H1 (cell line): Measurements from ENCODE around the gene TSC22D1. TPM values are rescaled to one million over a fixed set of nuclear protein-coding genes. Genes with fewer than 3 reads are reported as not detected.

Experiments
- CTCF ChIA-PET: fragments of 300-600 bp; sonication (Branson Sonifier 250); formaldehyde crosslinking; loops from one replicate; lab custom pipeline; 2021; ENCODE audit not compliant: partially characterized antibody; lab: Charles Lee
- POLR2A ChIA-PET: fragments of 300-600 bp; sonication (Branson Sonifier 250); formaldehyde crosslinking; loops from one replicate; lab custom pipeline; 2021; ENCODE audit warnings: inconsistent platforms; ENCODE audit not compliant: partially characterized antibody; lab: Charles Lee
- DNase-seq, 2 experiments: peaks; one replicate each; pipeline versions ENCODE4 v3.0.0 to v3.0.0-alpha.2; 2010 to 2022; ENCODE audit warnings: low spot score in 2 of 2, low read depth in 1 of 2, mixed read lengths in 1 of 2
- FAIRE-seq: peaks from 2 replicates; lab custom pipeline; 2011; peaks lifted over from hg19 to GRCh38; lab: Jason Lieb, UNC
- H2AFZ ChIP-seq: 2 replicates; pipeline ENCODE4 v1.8.1; 2012; ENCODE audit warnings: low read length, inconsistent platforms
- H2AK5ac ChIP-seq: 2 replicates; pipeline ENCODE4 v1.6.1; 2013; ENCODE audit warnings: low read depth, low read length
- H2BK120ac ChIP-seq: replicated peaks from 2 replicates; pipeline ENCODE3; 2013; ENCODE audit warnings: low read depth, low read length, inconsistent platforms
- H2BK12ac ChIP-seq: 2 replicates; pipeline ENCODE4 v1.6.1; 2013; ENCODE audit warnings: low read depth, low read length
- H2BK15ac ChIP-seq: 2 replicates; pipeline ENCODE4 v1.6.1; 2013; ENCODE audit warnings: low read length
- H2BK20ac ChIP-seq: 2 replicates; pipeline ENCODE4 v1.6.1; 2013; ENCODE audit warnings: low read length
- H2BK5ac ChIP-seq: 2 replicates; pipeline ENCODE4 v1.6.1; 2013; ENCODE audit warnings: low read depth, low read length
- H3K14ac ChIP-seq: 2 replicates; pipeline ENCODE4 v1.6.1; 2013; ENCODE audit warnings: inconsistent platforms; ENCODE audit not compliant: insufficient read length
- H3K18ac ChIP-seq: 2 replicates; pipeline ENCODE4 v1.6.1; 2013; ENCODE audit warnings: low read length; ENCODE audit errors: extremely low read depth
- H3K23ac ChIP-seq: 2 replicates; pipeline ENCODE4 v1.6.1; 2013; ENCODE audit warnings: inconsistent platforms; ENCODE audit not compliant: insufficient read length
- H3K23me2 ChIP-seq: 2 replicates; pipeline ENCODE4 v1.6.1; 2013; ENCODE audit warnings: low read depth, low read length
- H3K27ac ChIP-seq: 2 replicates; pipeline ENCODE4 v1.6.1; 2011; ENCODE audit warnings: low read depth, low read length, inconsistent platforms
- H3K27me3 ChIP-seq, 4 experiments: replicated peaks in 1 of 4; 1 replicate in 1 of 4; 2 replicates in 3 of 4; pipeline versions ENCODE4 v1.6.1 to v1.8.1; 2011 to 2013; ENCODE audit warnings: low read length in 3 of 4, mild to moderate bottlenecking in 3 of 4, inconsistent platforms in 2 of 4, mixed read lengths in 2 of 4, moderate library complexity in 1 of 4; ENCODE audit not compliant: control insufficient read depth in 3 of 4, insufficient read depth in 3 of 4; ENCODE audit errors: extremely low read depth in 1 of 4
- H3K36me3 ChIP-seq, 4 experiments: 2 replicates each; pipeline versions ENCODE4 v1.6.1 to v1.8.1; 2011 to 2013; ENCODE audit warnings: mild to moderate bottlenecking in 4 of 4, low read length in 3 of 4, moderate library complexity in 2 of 4, control low read depth in 1 of 4, inconsistent platforms in 1 of 4; ENCODE audit not compliant: insufficient read depth in 4 of 4, control insufficient read depth in 2 of 4
- H3K4ac ChIP-seq: replicated peaks from 2 replicates; pipeline ENCODE3; 2013; ENCODE audit warnings: low read length, low read depth, mixed read lengths, inconsistent platforms; ENCODE audit not compliant: insufficient read length
- H3K4me1 ChIP-seq, 4 experiments: replicated peaks in 1 of 4; 1 replicate in 1 of 4; 2 replicates in 3 of 4; pipeline versions ENCODE4 v1.6.1 to v1.8.1; 2011 to 2013; ENCODE audit warnings: low read length in 3 of 4, inconsistent platforms in 2 of 4, mixed read lengths in 1 of 4; ENCODE audit not compliant: insufficient read depth in 4 of 4, control insufficient read depth in 3 of 4
- H3K4me2 ChIP-seq, 2 experiments: 2 replicates each; pipeline versions ENCODE4 v1.6.1 to v1.8.1; 2011 to 2013; ENCODE audit warnings: low read depth in 2 of 2, low read length in 2 of 2, control low read depth in 1 of 2, inconsistent platforms in 1 of 2, mild to moderate bottlenecking in 1 of 2; ENCODE audit not compliant: insufficient read depth in 1 of 2
- H3K4me3 ChIP-seq, 4 experiments: fragments of 200-600, 300-600 bp in 1 of 4; sonication (generic), shearing (Covaris generic), sonication (Bioruptor Twin) in 1 of 4; 2 replicates each; pipeline versions ENCODE4 v1.5.1 to v1.8.1; 2011 to 2016; ENCODE audit warnings: low read length in 4 of 4, low read depth in 3 of 4, control low read depth in 2 of 4, inconsistent platforms in 2 of 4, mild to moderate bottlenecking in 2 of 4, mixed read lengths in 1 of 4, moderate library complexity in 1 of 4; ENCODE audit not compliant: insufficient read depth in 2 of 4; ENCODE audit errors: extremely low read depth in 1 of 4
- H3K56ac ChIP-seq: replicated peaks from 2 replicates; pipeline ENCODE3; 2013; ENCODE audit warnings: low read depth, mild to moderate bottlenecking, mixed read lengths, low read length, inconsistent platforms; ENCODE audit not compliant: insufficient read length
- H3K79me1 ChIP-seq: 2 replicates; pipeline ENCODE4 v1.6.1; 2013; ENCODE audit warnings: low read depth, low read length, control low read depth
- H3K79me2 ChIP-seq, 2 experiments: 2 replicates each; pipeline versions ENCODE4 v1.6.1 to v1.8.1; 2012 to 2013; ENCODE audit warnings: low read length in 2 of 2, mild to moderate bottlenecking in 2 of 2, inconsistent platforms in 1 of 2; ENCODE audit not compliant: insufficient read depth in 2 of 2, control insufficient read depth in 1 of 2
- H3K9ac ChIP-seq, 4 experiments: replicated peaks in 1 of 4; 1 replicate in 1 of 4; 2 replicates in 3 of 4; pipeline versions ENCODE4 v1.6.1 to v1.8.1; 2011 to 2013; ENCODE audit warnings: low read depth in 3 of 4, low read length in 3 of 4, control low read depth in 2 of 4, mild to moderate bottlenecking in 2 of 4, moderate library complexity in 2 of 4, inconsistent platforms in 1 of 4; ENCODE audit errors: extremely low read depth in 1 of 4
- H3K9me3 ChIP-seq, 2 experiments: 2 replicates each; pipeline versions ENCODE4 v1.6.1 to v1.8.1; 2012 to 2013; ENCODE audit warnings: mild to moderate bottlenecking in 2 of 2, moderate library complexity in 2 of 2, control low read depth in 1 of 2, inconsistent platforms in 1 of 2, low read depth in 1 of 2, low read length in 1 of 2, mixed read lengths in 1 of 2; ENCODE audit not compliant: insufficient read depth in 2 of 2
- H4K20me1 ChIP-seq, 2 experiments: replicated peaks in 1 of 2; 2 replicates each; pipeline versions ENCODE3 to v1.8.1; 2011 to 2013; ENCODE audit warnings: inconsistent platforms in 2 of 2, low read length in 2 of 2, mild to moderate bottlenecking in 1 of 2; ENCODE audit not compliant: insufficient read depth in 2 of 2, control insufficient read depth in 1 of 2
- H4K5ac ChIP-seq: 2 replicates; pipeline ENCODE4 v1.6.1; 2013; ENCODE audit warnings: low read length, low read depth, mixed read lengths, inconsistent platforms; ENCODE audit not compliant: insufficient read length
- H4K8ac ChIP-seq: 2 replicates; pipeline ENCODE4 v1.8.0; 2013; ENCODE audit warnings: mild to moderate bottlenecking, moderate library complexity, low read length, inconsistent platforms; ENCODE audit not compliant: insufficient read depth; ENCODE audit errors: extremely low read depth
- H4K91ac ChIP-seq: replicated peaks from 2 replicates; pipeline ENCODE3; 2013; ENCODE audit warnings: low read length, mixed read lengths, inconsistent platforms; ENCODE audit not compliant: insufficient read length
- CHD1 ChIP-seq: IDR thresholded peaks from 2 replicates; pipeline ENCODE4 v1.6.1; 2012; ENCODE audit warnings: low read depth, low read length, improper control_type of control experiment
- CTBP2 ChIP-seq: IDR thresholded peaks from 2 replicates; pipeline ENCODE4 v1.7.0; 2011; ENCODE audit warnings: borderline replicate concordance, mild to moderate bottlenecking, moderate library complexity, mixed read lengths, low read length; ENCODE audit not compliant: insufficient read depth, insufficient read length
- EZH2 ChIP-seq: fragments of 200-600 bp; sonication (generic); IDR thresholded peaks from 2 replicates; pipeline ENCODE4 v1.7.1; 2012; ENCODE audit warnings: low read depth, mild to moderate bottlenecking, moderate library complexity, low read length, inconsistent platforms; ENCODE audit not compliant: severe bottlenecking
- SIN3A ChIP-seq, 2 experiments: IDR thresholded peaks in 1 of 2; conservative IDR thresholded peaks in 1 of 2; 2 replicates each; pipeline ENCODE4 v1.6.1; 2011 to 2012; ENCODE audit warnings: low read length in 2 of 2, improper control_type of control experiment in 1 of 2, low read depth in 1 of 2, mild to moderate bottlenecking in 1 of 2
- ZNF274 ChIP-seq: IDR thresholded peaks from 2 replicates; pipeline ENCODE4 v1.7.0; 2012; ENCODE audit warnings: low read length, borderline replicate concordance; ENCODE audit errors: extremely low read depth
- WGBS, 2 experiments: shearing (Covaris generic) in 1 of 2; methylation state at CpG; one replicate each; pipeline versions ENCODE4 v1.1.6 to v1.1.7; 2013 to 2015; ENCODE audit warnings: low lambda C conversion rate in 2 of 2, mixed read lengths in 2 of 2, inconsistent platforms in 1 of 2, low coverage in 1 of 2, missing lambda C conversion rate in 1 of 2; ENCODE audit not compliant: insufficient replicate concordance in 2 of 2, insufficient coverage in 1 of 2, insufficient read length in 1 of 2; ENCODE audit errors: extremely low coverage in 1 of 2, missing lambda C conversion rate in 1 of 2; 5-methylcytosine and 5-hydroxymethylcytosine counted together
- polyA plus RNA-seq, 7 experiments: library from polyadenylated mRNA; depleted of rRNA in 3 of 7; stranded (reverse) in 5 of 7; unstranded in 2 of 7; fragments of >200 nt in 5 of 7; fragments of 200-250 nt in 2 of 7; gene quantifications; 1 replicate in 5 of 7; 2 replicates in 1 of 7; 4 replicates in 1 of 7; pipeline versions ENCODE4 v1.2.1 to v1.2.3, GENCODE V29; 2011 to 2013; ENCODE audit warnings: missing spikeins in 2 of 7, mixed read lengths in 2 of 7
- total RNA-seq: library from RNA; stranded (reverse); fragmentation: NEBNext Ultra II Directional; extraction: Animal tissue kit (Norgen Biotek cat#: 25700); gene quantifications from 2 replicates; pipeline ENCODE4 v1.2.1, GENCODE V29; 2021
- TF ChIP-seq, protein P1 (sequence below): IDR thresholded peaks from 2 replicates; pipeline ENCODE4 v1.6.1; 2011; ENCODE audit warnings: low read depth, mild to moderate bottlenecking, low read length; ENCODE audit not compliant: insufficient read depth

Gene TSC22D1
- total and polyA plus RNA-seq, 2 of the 8 experiments (the other 6 are each of a cell fraction or from before 2014, with no cell fraction given): 52.6 to 80.9 TPM

GRCh38 chr13:44388427-44389059 is 187.6 kb downstream of the TSC22D1 start:
- Histone ChIP-seq H3K27me3 (no peaks in the 10 kb centered on the region), H3K4ac (no peak overlapping the region), H3K9me3 (no peaks in the 10 kb centered on the region), H4K8ac (no peak overlapping the region), H2BK5ac (no peak overlapping the region), H3K36me3 (no peaks in the 10 kb centered on the region), H4K20me1 (no peaks in the 10 kb centered on the region), H3K4me3 (no peak overlapping the region), H3K56ac (no peak overlapping the region), H3K9ac (no peak overlapping the region), H3K23ac (no peak overlapping the region), H2BK20ac (no peak overlapping the region), H4K91ac (no peak overlapping the region), H3K4me1 (peaks cover 0 to 5% (median 0%) of the 10 kb centered on the region in 4 experiments; a peak in 2 of 7 replicates), H2BK12ac (0 out of 2 replicates have a peak overlapping the region, but pooled peaks have one; percentile 73), H3K4me2 (no peak overlapping the region; a peak in 1 of 4 replicates), H2AFZ (no peak overlapping the region), H3K79me1 (no peaks in the 10 kb centered on the region), H3K79me2 (no peaks in the 10 kb centered on the region), H2BK120ac (no peak overlapping the region), H2AK5ac (peak overlapping the region; percentile 56; the same call in 1 of the 2 replicates), H3K23me2 (no peaks in the 10 kb centered on the region), H3K14ac (no peak overlapping the region), H3K27ac (no peak overlapping the region)
- no peak for FAIRE-seq
- ChIA-PET POLR2A (no interaction called here), CTCF (interaction anchor here (1.5 kb wide), 1 partner anchor 12 kb away, joined by 4 read pairs; no protein-coding TSS in a partner anchor)
- WGBS, 2 experiments: 63% methylated on average over 7 of the region's 7 CpGs; no CpG with 5 or more reads in 1 of the 2 experiments
- TF ChIP-seq EZH2 (no peak), CHD1 (no peak), CTBP2 (no peak), ZNF274 (no peak), SIN3A (conservative IDR thresholded peaks at IDR 0.05 in 1 of 2, IDR thresholded peaks at IDR 0.05 in 1 of 2; ENCODE audit: low read depth in 1 of 2, low read length in 2 of 2) (no peak)
- TF ChIP-seq, protein P1, sequence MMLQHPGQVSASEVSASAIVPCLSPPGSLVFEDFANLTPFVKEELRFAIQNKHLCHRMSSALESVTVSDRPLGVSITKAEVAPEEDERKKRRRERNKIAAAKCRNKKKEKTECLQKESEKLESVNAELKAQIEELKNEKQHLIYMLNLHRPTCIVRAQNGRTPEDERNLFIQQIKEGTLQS: no peak
- TF ChIP-seq, all 59 proteins: peak for 0
- H3K18ac ChIP-seq: no peak overlapping the region
- H4K5ac ChIP-seq: no peak overlapping the region
- DNase-seq: no peak
- H2BK15ac ChIP-seq: no peak overlapping the region
